H7 (cell line): ENCODE measurements around the gene DARS1. TPM values are rescaled to one million over a fixed set of nuclear protein-coding genes. Genes with fewer than 3 reads are reported as not detected.

Experiments used
- DNase-seq: peaks from one replicate; pipeline ENCODE4 v3.0.0; 2012
- H3K27me3 ChIP-seq: 2 replicates; pipeline ENCODE4 v1.6.0; 2011; ENCODE audit warnings: mild to moderate bottlenecking, low read length; ENCODE audit not compliant: control insufficient read depth, insufficient read depth
- H3K36me3 ChIP-seq: replicated peaks from 2 replicates; pipeline ENCODE4 v1.5.1; 2011; ENCODE audit warnings: low read length; ENCODE audit not compliant: control insufficient read depth, insufficient read depth
- H3K4me3 ChIP-seq: 2 replicates; pipeline ENCODE4 v1.5.1; 2011; ENCODE audit warnings: low read depth, mild to moderate bottlenecking, control low read depth, low read length, moderate library complexity; ENCODE audit not compliant: insufficient read depth
- total RNA-seq: library from RNA; depleted of rRNA; stranded (reverse); fragments of >200 nt; shearing (Covaris generic); gene quantifications from 2 replicates; pipeline ENCODE4 v1.2.3, GENCODE V29; 2014

DARS1 gene
- total RNA-seq, 1 experiment from 2014 or later: 79.5 TPM

GRCh38 chr2:136022396-136023146 lies 37.1 kb upstream of the DARS1 start:
- Histone ChIP-seq H3K36me3 (no peaks in the 10 kb centered on the region), H3K27me3 (peaks cover 4% of the 10 kb centered on the region; the same call in 1 of the 2 replicates), H3K4me3 (no peak overlapping the region)
- no peak for DNase-seq

- no peaks in the 10 kb centered on the region for H3K36me3 ChIP-seq
- peaks cover 4% of the 10 kb centered on the region; the same call in 1 of the 2 replicates for H3K27me3 ChIP-seq
- no peak overlapping the region for H3K4me3 ChIP-seq
- no peak for DNase-seq
These were observed 36.5 kb upstream of the DARS1 start for GRCh38 chr2:136021976-136022375.

- Histone ChIP-seq H3K27me3 (peaks cover 4% of the 10 kb centered on the region; the same call in 1 of the 2 replicates), H3K36me3 (no peaks in the 10 kb centered on the region), H3K4me3 (no peak overlapping the region)
- DNase-seq: no peak
These were observed 36.0 kb upstream of the DARS1 start for GRCh38 chr2:136021406-136021805.

GRCh38 chr2:136020831-136021230 lies 35.4 kb upstream of the DARS1 start:
- DNase-seq: no peak
- Histone ChIP-seq H3K27me3 (peaks cover 2% of the 10 kb centered on the region; the same call in 1 of the 2 replicates), H3K36me3 (no peaks in the 10 kb centered on the region), H3K4me3 (no peak overlapping the region)

GRCh38 chr2:136019825-136020224 lies 34.4 kb upstream of the DARS1 start:
- Histone ChIP-seq H3K4me3 (no peak overlapping the region), H3K27me3 (no peaks in the 10 kb centered on the region), H3K36me3 (no peaks in the 10 kb centered on the region)
- no peak for DNase-seq

- Histone ChIP-seq H3K27me3 (no peaks in the 10 kb centered on the region), H3K36me3 (no peaks in the 10 kb centered on the region), H3K4me3 (no peak overlapping the region)
- DNase-seq: no peak
These were observed 33.9 kb upstream of the DARS1 start for GRCh38 chr2:136019306-136019705.

- Histone ChIP-seq H3K36me3 (no peaks in the 10 kb centered on the region), H3K4me3 (no peak overlapping the region), H3K27me3 (no peaks in the 10 kb centered on the region)
- no peak for DNase-seq
These were observed 32.4 kb upstream of the DARS1 start for GRCh38 chr2:136017786-136018185.

GRCh38 chr2:136016836-136017235 lies 31.4 kb upstream of the DARS1 start:
- DNase-seq: no peak
- H3K4me3 ChIP-seq: no peak overlapping the region
- H3K27me3 ChIP-seq: no peaks in the 10 kb centered on the region
- no peaks in the 10 kb centered on the region for H3K36me3 ChIP-seq

GRCh38 chr2:136016427-136016826 lies 31.0 kb upstream of the DARS1 start:
- Histone ChIP-seq H3K4me3 (no peak overlapping the region), H3K36me3 (no peaks in the 10 kb centered on the region), H3K27me3 (no peaks in the 10 kb centered on the region)
- DNase-seq: no peak

- Histone ChIP-seq H3K36me3 (no peaks in the 10 kb centered on the region), H3K27me3 (no peaks in the 10 kb centered on the region), H3K4me3 (no peak overlapping the region)
- no peak for DNase-seq
These were observed 30.3 kb upstream of the DARS1 start for GRCh38 chr2:136015699-136016098.

GRCh38 chr2:136014411-136014810 lies 29.0 kb upstream of the DARS1 start:
- no peaks in the 10 kb centered on the region for H3K36me3 ChIP-seq
- H3K27me3 ChIP-seq: no peaks in the 10 kb centered on the region
- no peak overlapping the region for H3K4me3 ChIP-seq
- DNase-seq: no peak

- H3K27me3 ChIP-seq: no peaks in the 10 kb centered on the region
- no peak for DNase-seq
- no peak overlapping the region for H3K4me3 ChIP-seq
- no peaks in the 10 kb centered on the region for H3K36me3 ChIP-seq
These were observed 28.5 kb upstream of the DARS1 start for GRCh38 chr2:136013955-136014354.

GRCh38 chr2:136013136-136013685 lies 27.8 kb upstream of the DARS1 start:
- DNase-seq: no peak
- Histone ChIP-seq H3K27me3 (no peaks in the 10 kb centered on the region), H3K36me3 (no peaks in the 10 kb centered on the region), H3K4me3 (no peak overlapping the region)

- no peak for DNase-seq
- Histone ChIP-seq H3K4me3 (no peak overlapping the region), H3K36me3 (no peaks in the 10 kb centered on the region), H3K27me3 (no peaks in the 10 kb centered on the region)
These were observed 26.9 kb upstream of the DARS1 start for GRCh38 chr2:136012315-136012714.

- DNase-seq: no peak
- Histone ChIP-seq H3K36me3 (no peaks in the 10 kb centered on the region), H3K27me3 (no peaks in the 10 kb centered on the region), H3K4me3 (no peak overlapping the region)
These were observed 24.7 kb upstream of the DARS1 start for GRCh38 chr2:136010126-136010525.
